H1 (cell line): ENCODE measurements around the gene XDH. TPM values are rescaled to one million over a fixed set of nuclear protein-coding genes. Genes with fewer than 3 reads are reported as not detected.

Experiments
- CTCF ChIA-PET: fragments of 300-600 bp; sonication (Branson Sonifier 250); formaldehyde crosslinking; loops from one replicate; lab custom pipeline; 2021; ENCODE audit not compliant: partially characterized antibody; lab: Charles Lee
- POLR2A ChIA-PET: fragments of 300-600 bp; sonication (Branson Sonifier 250); formaldehyde crosslinking; loops from one replicate; lab custom pipeline; 2021; ENCODE audit warnings: inconsistent platforms; ENCODE audit not compliant: partially characterized antibody; lab: Charles Lee
- DNase-seq, 2 experiments: peaks; one replicate each; pipeline versions ENCODE4 v3.0.0 to v3.0.0-alpha.2; 2010 to 2022; ENCODE audit warnings: low spot score in 2 of 2, low read depth in 1 of 2, mixed read lengths in 1 of 2
- FAIRE-seq: peaks from 2 replicates; lab custom pipeline; 2011; peaks lifted over from hg19 to GRCh38; lab: Jason Lieb, UNC
- H2AFZ ChIP-seq: 2 replicates; pipeline ENCODE4 v1.8.1; 2012; ENCODE audit warnings: low read length, inconsistent platforms
- H2AK5ac ChIP-seq: 2 replicates; pipeline ENCODE4 v1.6.1; 2013; ENCODE audit warnings: low read depth, low read length
- H2BK120ac ChIP-seq: replicated peaks from 2 replicates; pipeline ENCODE3; 2013; ENCODE audit warnings: low read depth, low read length, inconsistent platforms
- H2BK12ac ChIP-seq: 2 replicates; pipeline ENCODE4 v1.6.1; 2013; ENCODE audit warnings: low read depth, low read length
- H2BK15ac ChIP-seq: 2 replicates; pipeline ENCODE4 v1.6.1; 2013; ENCODE audit warnings: low read length
- H2BK20ac ChIP-seq: 2 replicates; pipeline ENCODE4 v1.6.1; 2013; ENCODE audit warnings: low read length
- H2BK5ac ChIP-seq: 2 replicates; pipeline ENCODE4 v1.6.1; 2013; ENCODE audit warnings: low read depth, low read length
- H3K14ac ChIP-seq: 2 replicates; pipeline ENCODE4 v1.6.1; 2013; ENCODE audit warnings: inconsistent platforms; ENCODE audit not compliant: insufficient read length
- H3K18ac ChIP-seq: 2 replicates; pipeline ENCODE4 v1.6.1; 2013; ENCODE audit warnings: low read length; ENCODE audit errors: extremely low read depth
- H3K23ac ChIP-seq: 2 replicates; pipeline ENCODE4 v1.6.1; 2013; ENCODE audit warnings: inconsistent platforms; ENCODE audit not compliant: insufficient read length
- H3K23me2 ChIP-seq: 2 replicates; pipeline ENCODE4 v1.6.1; 2013; ENCODE audit warnings: low read depth, low read length
- H3K27ac ChIP-seq: 2 replicates; pipeline ENCODE4 v1.6.1; 2011; ENCODE audit warnings: low read depth, low read length, inconsistent platforms
- H3K27me3 ChIP-seq, 4 experiments: replicated peaks in 1 of 4; 1 replicate in 1 of 4; 2 replicates in 3 of 4; pipeline versions ENCODE4 v1.6.1 to v1.8.1; 2011 to 2013; ENCODE audit warnings: low read length in 3 of 4, mild to moderate bottlenecking in 3 of 4, inconsistent platforms in 2 of 4, mixed read lengths in 2 of 4, moderate library complexity in 1 of 4; ENCODE audit not compliant: control insufficient read depth in 3 of 4, insufficient read depth in 3 of 4; ENCODE audit errors: extremely low read depth in 1 of 4
- H3K36me3 ChIP-seq, 4 experiments: 2 replicates each; pipeline versions ENCODE4 v1.6.1 to v1.8.1; 2011 to 2013; ENCODE audit warnings: mild to moderate bottlenecking in 4 of 4, low read length in 3 of 4, moderate library complexity in 2 of 4, control low read depth in 1 of 4, inconsistent platforms in 1 of 4; ENCODE audit not compliant: insufficient read depth in 4 of 4, control insufficient read depth in 2 of 4
- H3K4ac ChIP-seq: replicated peaks from 2 replicates; pipeline ENCODE3; 2013; ENCODE audit warnings: low read length, low read depth, mixed read lengths, inconsistent platforms; ENCODE audit not compliant: insufficient read length
- H3K4me1 ChIP-seq, 4 experiments: replicated peaks in 1 of 4; 1 replicate in 1 of 4; 2 replicates in 3 of 4; pipeline versions ENCODE4 v1.6.1 to v1.8.1; 2011 to 2013; ENCODE audit warnings: low read length in 3 of 4, inconsistent platforms in 2 of 4, mixed read lengths in 1 of 4; ENCODE audit not compliant: insufficient read depth in 4 of 4, control insufficient read depth in 3 of 4
- H3K4me2 ChIP-seq, 2 experiments: 2 replicates each; pipeline versions ENCODE4 v1.6.1 to v1.8.1; 2011 to 2013; ENCODE audit warnings: low read depth in 2 of 2, low read length in 2 of 2, control low read depth in 1 of 2, inconsistent platforms in 1 of 2, mild to moderate bottlenecking in 1 of 2; ENCODE audit not compliant: insufficient read depth in 1 of 2
- H3K4me3 ChIP-seq, 4 experiments: fragments of 200-600, 300-600 bp in 1 of 4; sonication (generic), shearing (Covaris generic), sonication (Bioruptor Twin) in 1 of 4; 2 replicates each; pipeline versions ENCODE4 v1.5.1 to v1.8.1; 2011 to 2016; ENCODE audit warnings: low read length in 4 of 4, low read depth in 3 of 4, control low read depth in 2 of 4, inconsistent platforms in 2 of 4, mild to moderate bottlenecking in 2 of 4, mixed read lengths in 1 of 4, moderate library complexity in 1 of 4; ENCODE audit not compliant: insufficient read depth in 2 of 4; ENCODE audit errors: extremely low read depth in 1 of 4
- H3K56ac ChIP-seq: replicated peaks from 2 replicates; pipeline ENCODE3; 2013; ENCODE audit warnings: low read depth, mild to moderate bottlenecking, mixed read lengths, low read length, inconsistent platforms; ENCODE audit not compliant: insufficient read length
- H3K79me1 ChIP-seq: 2 replicates; pipeline ENCODE4 v1.6.1; 2013; ENCODE audit warnings: low read depth, low read length, control low read depth
- H3K79me2 ChIP-seq, 2 experiments: 2 replicates each; pipeline versions ENCODE4 v1.6.1 to v1.8.1; 2012 to 2013; ENCODE audit warnings: low read length in 2 of 2, mild to moderate bottlenecking in 2 of 2, inconsistent platforms in 1 of 2; ENCODE audit not compliant: insufficient read depth in 2 of 2, control insufficient read depth in 1 of 2
- H3K9ac ChIP-seq, 4 experiments: replicated peaks in 1 of 4; 1 replicate in 1 of 4; 2 replicates in 3 of 4; pipeline versions ENCODE4 v1.6.1 to v1.8.1; 2011 to 2013; ENCODE audit warnings: low read depth in 3 of 4, low read length in 3 of 4, control low read depth in 2 of 4, mild to moderate bottlenecking in 2 of 4, moderate library complexity in 2 of 4, inconsistent platforms in 1 of 4; ENCODE audit errors: extremely low read depth in 1 of 4
- H3K9me3 ChIP-seq, 2 experiments: 2 replicates each; pipeline versions ENCODE4 v1.6.1 to v1.8.1; 2012 to 2013; ENCODE audit warnings: mild to moderate bottlenecking in 2 of 2, moderate library complexity in 2 of 2, control low read depth in 1 of 2, inconsistent platforms in 1 of 2, low read depth in 1 of 2, low read length in 1 of 2, mixed read lengths in 1 of 2; ENCODE audit not compliant: insufficient read depth in 2 of 2
- H4K20me1 ChIP-seq, 2 experiments: replicated peaks in 1 of 2; 2 replicates each; pipeline versions ENCODE3 to v1.8.1; 2011 to 2013; ENCODE audit warnings: inconsistent platforms in 2 of 2, low read length in 2 of 2, mild to moderate bottlenecking in 1 of 2; ENCODE audit not compliant: insufficient read depth in 2 of 2, control insufficient read depth in 1 of 2
- H4K5ac ChIP-seq: 2 replicates; pipeline ENCODE4 v1.6.1; 2013; ENCODE audit warnings: low read length, low read depth, mixed read lengths, inconsistent platforms; ENCODE audit not compliant: insufficient read length
- H4K8ac ChIP-seq: 2 replicates; pipeline ENCODE4 v1.8.0; 2013; ENCODE audit warnings: mild to moderate bottlenecking, moderate library complexity, low read length, inconsistent platforms; ENCODE audit not compliant: insufficient read depth; ENCODE audit errors: extremely low read depth
- H4K91ac ChIP-seq: replicated peaks from 2 replicates; pipeline ENCODE3; 2013; ENCODE audit warnings: low read length, mixed read lengths, inconsistent platforms; ENCODE audit not compliant: insufficient read length
- ATF3 ChIP-seq: IDR thresholded peaks from 2 replicates; pipeline ENCODE4 v1.6.1; 2011; ENCODE audit warnings: low read depth, mild to moderate bottlenecking, low read length; ENCODE audit not compliant: insufficient read depth
- CBX8 ChIP-seq: fragments of 300-800, 300-1000 bp; sonication (generic); IDR thresholded peaks from 2 replicates; pipeline ENCODE4 v1.7.1; 2016; ENCODE audit warnings: low read depth, low read length, borderline replicate concordance
- E2F6 ChIP-seq: IDR thresholded peaks from 2 replicates; pipeline ENCODE4 v1.6.1; 2012; ENCODE audit warnings: inconsistent platforms
- GTF2F1 ChIP-seq: IDR thresholded peaks from 2 replicates; pipeline ENCODE4 v1.6.1; 2012; ENCODE audit warnings: low read depth, low read length, improper control_type of control experiment, borderline replicate concordance
- JUN ChIP-seq: IDR thresholded peaks from 2 replicates; pipeline ENCODE4 v1.6.1; 2011; ENCODE audit warnings: low read depth, mild to moderate bottlenecking, improper control_type of control experiment, low read length
- NANOG ChIP-seq: IDR thresholded peaks from 2 replicates; pipeline ENCODE4 v1.6.1; 2011; ENCODE audit warnings: low read length, low read depth, mild to moderate bottlenecking, inconsistent platforms; ENCODE audit not compliant: insufficient read depth, poor library complexity, severe bottlenecking
- RBBP5 ChIP-seq: IDR thresholded peaks from 2 replicates; pipeline ENCODE4 v1.7.1; 2012; ENCODE audit warnings: low read depth, mild to moderate bottlenecking, inconsistent platforms, low read length, moderate library complexity, borderline replicate concordance
- SIRT6 ChIP-seq: IDR thresholded peaks from one replicate; pipeline ENCODE4 v1.7.1; 2012; ENCODE audit warnings: low read length, inconsistent platforms
- TEAD4 ChIP-seq: IDR thresholded peaks from 2 replicates; pipeline ENCODE4 v1.6.1; 2012; ENCODE audit warnings: low read depth, low read length, inconsistent platforms, mixed read lengths
- WGBS, 2 experiments: shearing (Covaris generic) in 1 of 2; methylation state at CpG; one replicate each; pipeline versions ENCODE4 v1.1.6 to v1.1.7; 2013 to 2015; ENCODE audit warnings: low lambda C conversion rate in 2 of 2, mixed read lengths in 2 of 2, inconsistent platforms in 1 of 2, low coverage in 1 of 2, missing lambda C conversion rate in 1 of 2; ENCODE audit not compliant: insufficient replicate concordance in 2 of 2, insufficient coverage in 1 of 2, insufficient read length in 1 of 2; ENCODE audit errors: extremely low coverage in 1 of 2, missing lambda C conversion rate in 1 of 2; 5-methylcytosine and 5-hydroxymethylcytosine counted together
- polyA plus RNA-seq, 7 experiments: library from polyadenylated mRNA; depleted of rRNA in 3 of 7; stranded (reverse) in 5 of 7; unstranded in 2 of 7; fragments of >200 nt in 5 of 7; fragments of 200-250 nt in 2 of 7; gene quantifications; 1 replicate in 5 of 7; 2 replicates in 1 of 7; 4 replicates in 1 of 7; pipeline versions ENCODE4 v1.2.1 to v1.2.3, GENCODE V29; 2011 to 2013; ENCODE audit warnings: missing spikeins in 2 of 7, mixed read lengths in 2 of 7
- total RNA-seq: library from RNA; stranded (reverse); fragmentation: NEBNext Ultra II Directional; extraction: Animal tissue kit (Norgen Biotek cat#: 25700); gene quantifications from 2 replicates; pipeline ENCODE4 v1.2.1, GENCODE V29; 2021

Gene XDH
- total and polyA plus RNA-seq, 2 of the 8 experiments (the other 6 are each of a cell fraction or from before 2014, with no cell fraction given) = 0.68 to 1.2 TPM

DNA sequence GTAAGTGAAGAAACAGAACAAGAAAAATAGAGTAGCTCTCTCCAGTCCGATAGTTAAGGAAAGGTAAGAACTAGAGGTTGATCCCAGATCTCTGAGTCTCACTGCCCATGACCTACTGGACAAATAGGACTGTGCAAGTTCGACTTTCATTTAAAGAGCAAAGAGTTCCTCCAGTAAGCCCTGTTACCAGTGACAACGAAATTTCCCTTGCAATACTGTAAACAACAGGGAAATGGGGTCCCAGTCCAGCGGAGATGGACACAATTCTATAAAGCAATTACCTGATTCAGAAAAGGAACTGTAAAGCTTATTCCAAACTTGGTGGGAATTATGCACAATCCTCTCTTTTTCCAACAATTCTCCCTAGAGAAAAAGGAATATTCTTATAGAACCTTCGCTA lies 65.9 kb downstream of the XDH start:
- no peaks in the 10 kb centered on the region for H3K27me3 ChIP-seq
- no peak overlapping the region for H3K56ac ChIP-seq
- no peak overlapping the region for H2BK5ac ChIP-seq
- no peak overlapping the region for H4K8ac ChIP-seq
- H2AFZ ChIP-seq = no peak overlapping the region
- H2BK20ac ChIP-seq = no peak overlapping the region
- no peak overlapping the region for H3K4me3 ChIP-seq
- no peak overlapping the region for H2BK15ac ChIP-seq
- H3K36me3 ChIP-seq = no peaks in the 10 kb centered on the region
- no peaks in the 10 kb centered on the region for H3K79me2 ChIP-seq
- WGBS, 2 experiments = 89% methylated on average over 5 of the region's 5 CpGs; no CpG with 5 or more reads in 1 of the 2 experiments
- H3K18ac ChIP-seq = no peak overlapping the region
- no peak overlapping the region for H3K9ac ChIP-seq
- H3K4me1 ChIP-seq = no peaks in the 10 kb centered on the region
- H3K27ac ChIP-seq = no peak overlapping the region
- H2BK12ac ChIP-seq = no peak overlapping the region
- H3K79me1 ChIP-seq = no peaks in the 10 kb centered on the region
- no peaks in the 10 kb centered on the region for H3K9me3 ChIP-seq
- H3K14ac ChIP-seq = no peak overlapping the region
- no peak overlapping the region for H3K23ac ChIP-seq
- no peak overlapping the region for H4K5ac ChIP-seq
- FAIRE-seq (no peak), DNase-seq (no peak)
- no peak overlapping the region for H2AK5ac ChIP-seq
- CTCF ChIA-PET = interaction anchor here (1.0 kb wide), 1 partner anchor 39 kb away, joined by 4 read pairs; no protein-coding TSS in a partner anchor
- no peak overlapping the region for H2BK120ac ChIP-seq
- no peaks in the 10 kb centered on the region for H3K23me2 ChIP-seq
- H3K4ac ChIP-seq = no peak overlapping the region
- H4K91ac ChIP-seq = no peak overlapping the region
- H3K4me2 ChIP-seq = no peak overlapping the region
- POLR2A ChIA-PET = no interaction called here
- no peaks in the 10 kb centered on the region for H4K20me1 ChIP-seq
- TF ChIP-seq GTF2F1 = no peak
- no peak for TF ChIP-seq E2F6
- no peak for TF ChIP-seq SIRT6
- no peak for TF ChIP-seq TEAD4
- TF ChIP-seq CBX8 = no peak
- TF ChIP-seq ATF3 = no peak
- no peak for TF ChIP-seq RBBP5
- TF ChIP-seq NANOG = no peak
- no peak for TF ChIP-seq JUN
